ENCODE results near the gene ZBTB20.

- TF ChIP-seq EZH2 (optimal IDR thresholded peaks at IDR 0.05; ENCODE audit: low read depth, low read length) = no peak
- TF ChIP-seq CTCF (IDR thresholded peaks at IDR 0.05; ENCODE audit: low read length) = no peak
Observed at GRCh38 chr3:114799816-114800215, 347.3 kb downstream of the ZBTB20 start.

All from MM.1S (cell line).